ENCODE data around the gene KDM2B.
"Not testable (repeated sequence)": the region's sequence is repeated elsewhere in the genome, so short reads cannot be mapped to it uniquely, and the experiment has no call there.

The KDM2B gene

GRCh38 chr12:121423682-121424623, 156.9 kb downstream of the KDM2B start:
- DNase-seq = no peak

GRCh38 chr12:121423253-121423652, 157.6 kb downstream of the KDM2B start:
- DNase-seq = no peak

GRCh38 chr12:121420109-121420508, 160.7 kb downstream of the KDM2B start:
- no peak for DNase-seq

- DNase-seq = no peak
Measured at GRCh38 chr12:121417847-121418246, 163.0 kb downstream of the KDM2B start.

GRCh38 chr12:121413917-121414316, 166.9 kb downstream of the KDM2B start:
- no peak for DNase-seq

GRCh38 chr12:121405211-121405610, 175.6 kb downstream of the KDM2B start:
- DNase-seq = no peak

GRCh38 chr12:121404734-121405133, 176.1 kb downstream of the KDM2B start:
- no peak for DNase-seq

- no peak for DNase-seq
Measured at GRCh38 chr12:121403721-121404120, 177.1 kb downstream of the KDM2B start.

GRCh38 chr12:121400332-121401139, 180.3 kb downstream of the KDM2B start:
- DNase-seq = no peak

- DNase-seq = peak; percentile 99
Measured at GRCh38 chr12:121399391-121400331, 181.2 kb downstream of the KDM2B start, which contains the start of gene RNF34. TSS of gene RNF34 (plus strand) at chr12:121400118. CDS start at chr12:121400213, 95 bp downstream.

GRCh38 chr12:121398355-121398754, 182.5 kb downstream of the KDM2B start:
- DNase-seq = no peak

GRCh38 chr12:121397521-121397920, 183.3 kb downstream of the KDM2B start:
- no peak for DNase-seq

- DNase-seq = no peak
Measured at GRCh38 chr12:121392325-121392716, 188.5 kb downstream of the KDM2B start.

- DNase-seq = no peak
Measured at GRCh38 chr12:121391619-121392324, 189.1 kb downstream of the KDM2B start.

GRCh38 chr12:121390856-121391255, 190.0 kb downstream of the KDM2B start:
- DNase-seq = no peak

GRCh38 chr12:121388421-121388981, 192.3 kb downstream of the KDM2B start:
- no peak for DNase-seq

- DNase-seq = not testable (repeated sequence)
Measured at GRCh38 chr12:121384891-121385290, 195.9 kb downstream of the KDM2B start.

- DNase-seq = no peak
Measured at GRCh38 chr12:121383601-121384021, 197.2 kb downstream of the KDM2B start.

GRCh38 chr12:121379945-121380344, 200.9 kb downstream of the KDM2B start:
- DNase-seq = no peak

Measured in femur (tissue), 1 donor.